ENCODE data around the gene IGFBP2. TPM values are rescaled to one million over a fixed set of nuclear protein-coding genes. Genes with fewer than 3 reads are reported as not detected.

IGFBP2 gene
- polyA plus RNA-seq, 1 of the 3 experiments (the other 2 are of a cell fraction) = 695 TPM

Other genes starting within 250 kb of the IGFBP2 start
- 26.1 and 27.0 TPM in 2 replicates for gene SMARCAL1, start 220.9 kb upstream of the IGFBP2 start, polyA plus RNA-seq (2012; rRNA removed)
- 2,018 and 3,014 TPM in 2 replicates for gene RPL37A, start 134.6 kb upstream of the IGFBP2 start, polyA plus RNA-seq (2012; rRNA removed)
- gene IGFBP5, start 62.1 kb downstream of the IGFBP2 start, polyA plus RNA-seq (2012; rRNA removed) = 156 and 323 TPM in 2 replicates
- not detected in 2 replicates for gene TNP1, start 226.6 kb downstream of the IGFBP2 start, polyA plus RNA-seq (2012; rRNA removed)